HG03565 (cell line): ENCODE data around the gene TGIF2.

Experiments
- ATAC-seq: cut with Tn5 transposase; IDR thresholded peaks from one replicate; pipeline ENCODE4 v1.9.1; 2021; ENCODE audit warnings: mild to moderate bottlenecking, moderate library complexity; ENCODE audit not compliant: unreplicated experiment

TGIF2 gene

DNA sequence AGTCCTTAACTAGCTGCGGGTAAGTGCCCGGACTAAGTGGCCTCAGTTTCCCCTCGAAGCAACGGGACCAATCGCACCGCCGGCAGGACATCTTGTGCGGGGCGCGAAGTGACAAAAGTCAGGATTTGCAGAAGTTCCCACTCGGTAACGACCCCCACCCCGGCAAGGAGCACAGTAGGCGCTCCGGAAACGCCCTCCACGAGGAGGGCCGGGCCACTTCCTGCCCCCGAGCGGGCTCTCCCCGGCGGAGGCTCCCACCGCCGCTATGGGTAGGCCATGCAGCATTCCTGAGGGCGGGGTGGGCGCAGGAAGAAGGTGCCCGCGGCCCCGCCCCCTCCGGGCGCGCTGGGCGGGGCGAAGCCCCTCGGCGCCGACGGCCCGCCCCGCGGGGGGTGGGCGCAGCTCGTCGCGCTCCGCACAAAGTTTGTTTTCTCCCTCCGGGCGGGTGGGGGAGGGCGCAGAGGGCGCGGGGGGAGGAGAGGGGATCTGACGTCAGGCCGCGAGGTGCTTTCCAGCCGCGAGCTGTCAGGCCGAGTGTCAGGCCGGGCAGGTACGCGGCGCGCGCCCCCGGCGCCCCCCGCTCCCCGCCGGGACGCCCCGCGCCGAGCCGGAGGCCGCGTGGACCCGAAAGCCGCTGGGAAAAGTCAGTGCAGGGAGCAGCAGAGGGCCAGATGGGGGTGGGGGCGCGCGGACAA is at the start of gene TGIF2:
TGIF2 (plus strand) TSS at position 495 of the 695 bp plus-strand sequence. CDS start 5,178 bp downstream, outside the sequence.
- peak; percentile 57 for ATAC-seq

DNA sequence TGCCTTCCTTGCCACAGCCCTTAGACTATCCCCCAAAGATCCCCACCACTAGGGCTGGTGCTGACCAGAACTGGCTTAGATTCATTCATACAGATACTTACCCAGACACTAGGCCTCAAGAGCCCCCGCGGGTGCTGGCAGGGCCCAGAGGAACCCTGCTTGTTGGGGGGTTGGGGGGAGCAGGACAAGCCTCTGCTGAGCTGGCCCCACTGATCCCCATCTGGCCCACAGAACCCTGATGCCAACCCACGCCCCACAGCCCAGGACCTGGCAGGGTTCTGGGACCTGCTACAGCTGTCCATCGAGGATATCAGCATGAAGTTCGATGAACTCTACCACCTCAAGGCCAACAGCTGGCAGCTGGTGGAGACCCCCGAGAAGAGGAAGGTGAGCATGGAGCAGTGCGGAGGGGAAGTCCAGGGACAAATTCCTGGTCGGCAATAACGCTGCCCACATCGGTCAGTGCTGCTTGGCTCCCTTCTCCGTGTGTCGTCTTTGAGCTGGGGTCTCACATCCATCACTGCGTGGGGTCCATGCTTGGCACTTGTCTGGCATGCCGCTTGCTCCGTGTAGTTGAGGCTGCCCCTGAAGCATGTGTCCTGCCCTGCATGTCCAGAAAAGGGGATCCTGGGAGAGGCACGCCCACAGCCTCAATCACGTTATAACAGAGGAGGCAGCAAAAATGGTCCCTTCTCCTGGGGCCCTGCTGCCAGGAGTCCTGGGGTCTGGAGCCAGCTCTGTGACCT is 47.6 kb upstream of the TGIF2 start:
- ATAC-seq = no peak

DNA sequence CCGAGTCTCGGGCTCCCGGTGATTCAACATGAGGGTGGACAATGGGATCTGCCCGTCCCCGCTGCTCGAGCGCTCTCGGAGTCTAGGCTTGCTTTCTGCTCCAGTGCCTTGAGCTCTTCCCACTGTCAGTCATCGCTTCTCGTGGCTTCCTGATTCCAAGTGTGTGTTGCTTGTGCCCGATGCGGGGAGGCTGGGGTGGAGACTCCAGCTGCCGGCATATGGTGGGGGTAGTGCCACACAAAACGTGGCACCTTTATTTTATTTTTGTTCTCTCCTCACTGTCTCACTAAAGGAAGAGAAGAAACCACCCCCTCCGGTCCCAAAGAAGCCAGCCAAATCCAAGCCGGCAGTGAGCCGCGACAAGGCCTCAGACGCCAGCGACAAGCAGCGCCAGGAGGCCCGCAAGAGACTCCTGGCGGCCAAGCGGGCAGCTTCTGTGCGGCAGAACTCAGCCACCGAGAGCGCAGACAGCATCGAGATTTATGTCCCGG is 46.8 kb upstream of the TGIF2 start:
- no peak for ATAC-seq

DNA sequence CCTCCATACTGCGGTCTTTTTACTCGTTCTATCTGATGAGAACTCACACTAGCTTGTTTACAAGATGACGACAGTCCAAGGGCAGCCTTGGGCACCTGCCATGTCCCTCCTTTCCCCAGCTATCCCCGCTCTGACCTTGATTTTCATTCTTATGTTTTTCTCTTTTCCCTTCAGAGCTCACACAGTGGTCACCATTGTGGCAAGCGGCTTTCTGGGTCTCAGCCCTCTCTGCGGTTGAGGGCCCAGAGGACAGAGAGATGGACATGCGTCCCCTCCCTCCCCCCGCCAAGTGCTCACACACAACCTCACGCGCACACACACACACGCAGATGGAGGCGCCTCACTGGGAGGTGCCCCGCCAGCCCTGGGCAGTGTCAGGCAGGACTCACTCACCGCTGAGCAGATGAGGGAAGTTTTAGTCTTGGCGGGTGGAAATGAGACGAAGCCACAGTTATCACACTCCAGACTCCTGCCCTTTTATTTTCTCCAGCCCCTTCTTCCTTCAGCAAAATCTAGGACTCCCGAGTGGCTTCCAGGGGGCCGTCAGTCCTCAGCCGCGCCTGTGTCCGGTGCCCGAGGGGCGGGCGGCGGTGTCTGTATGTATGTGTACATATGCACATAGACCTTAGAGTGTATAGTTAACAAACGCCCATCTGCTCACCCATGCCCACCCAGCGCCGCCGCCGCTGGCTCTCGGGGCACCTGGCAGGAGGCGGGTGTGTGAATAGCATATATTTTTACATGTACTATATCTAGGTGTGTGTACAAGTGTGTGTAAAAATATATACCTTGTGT is 45.9 kb upstream of the TGIF2 start:
- ATAC-seq = no peak

DNA sequence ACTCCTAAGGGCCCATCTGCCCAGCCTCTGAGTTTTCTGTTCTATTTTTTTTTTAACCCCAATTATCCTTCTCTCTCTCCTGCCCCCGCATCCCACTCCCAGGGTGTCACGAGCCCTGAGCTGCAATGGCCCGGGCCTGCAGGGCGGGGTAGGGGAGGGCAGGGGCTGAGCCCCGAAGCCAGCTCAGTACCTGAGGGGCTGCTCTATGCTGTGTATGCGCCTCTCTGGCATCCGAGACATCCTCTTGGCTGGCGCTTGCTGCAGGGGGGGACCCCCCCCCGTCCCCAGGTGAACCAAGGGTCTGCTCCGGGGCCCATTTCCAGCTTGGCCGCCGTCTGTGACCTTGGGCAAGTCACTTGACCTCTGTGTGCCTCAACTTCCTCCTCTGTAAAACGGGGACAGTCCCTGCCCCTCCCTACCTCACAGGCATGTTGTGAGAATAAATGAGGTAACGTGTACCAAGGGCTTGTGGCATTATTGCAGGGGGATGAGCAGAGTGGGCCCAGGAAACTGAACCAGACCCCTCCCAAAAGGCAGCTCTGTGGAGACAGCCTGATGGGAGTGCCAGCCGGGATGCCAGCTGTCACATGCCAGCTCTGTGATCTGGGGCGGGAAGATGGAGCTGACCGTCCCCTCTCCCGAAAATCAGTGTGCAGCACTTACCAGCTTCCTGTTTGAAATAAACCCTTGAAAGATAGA is 45.1 kb upstream of the TGIF2 start:
- no peak for ATAC-seq

DNA sequence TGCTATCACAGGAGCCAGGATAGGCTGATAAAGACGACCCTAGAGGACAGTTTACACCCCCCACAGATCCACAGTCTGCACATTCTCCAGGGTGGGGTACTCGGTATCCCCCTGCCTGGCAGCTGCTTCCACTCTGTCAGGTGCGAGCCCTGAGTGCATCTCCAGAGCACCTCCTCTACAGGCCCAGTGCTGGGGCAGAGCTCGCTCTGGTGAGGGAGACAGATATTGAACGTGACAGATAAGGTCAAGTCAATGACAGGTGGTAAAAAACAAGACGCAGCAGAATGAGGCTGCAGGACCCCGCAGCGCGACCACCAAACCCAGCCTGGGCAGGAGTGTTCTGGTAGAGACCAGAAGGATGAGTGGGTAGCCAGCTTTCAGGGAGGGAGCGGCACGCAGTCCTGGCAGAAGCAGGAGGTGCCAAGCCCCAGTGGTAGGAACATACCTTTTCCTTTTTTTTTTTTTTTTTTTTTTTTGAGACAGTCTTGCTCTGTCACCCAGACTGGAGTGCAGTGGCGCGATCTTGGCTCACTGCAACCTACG is 44.5 kb upstream of the TGIF2 start:
- ATAC-seq = no peak

DNA sequence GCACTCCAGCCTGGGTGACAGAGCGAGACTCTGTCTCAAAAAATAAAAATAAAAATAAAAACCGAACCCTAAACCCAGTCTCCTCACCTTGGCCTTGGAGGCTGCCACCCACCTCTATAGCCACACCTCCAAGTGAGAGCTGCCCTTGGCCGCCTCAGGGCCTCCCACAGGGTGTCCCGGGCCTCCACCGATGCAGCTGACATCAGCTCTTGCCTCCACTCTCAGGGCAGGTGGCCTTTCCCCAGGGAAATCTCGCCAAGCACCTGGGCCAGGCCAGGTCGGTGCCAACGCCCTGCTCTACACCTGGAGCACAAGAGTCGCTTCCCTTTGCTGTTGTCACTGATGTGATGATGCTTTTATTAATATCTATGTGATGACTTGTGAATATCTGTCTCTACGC is 41.0 kb upstream of the TGIF2 start:
- no peak for ATAC-seq

DNA sequence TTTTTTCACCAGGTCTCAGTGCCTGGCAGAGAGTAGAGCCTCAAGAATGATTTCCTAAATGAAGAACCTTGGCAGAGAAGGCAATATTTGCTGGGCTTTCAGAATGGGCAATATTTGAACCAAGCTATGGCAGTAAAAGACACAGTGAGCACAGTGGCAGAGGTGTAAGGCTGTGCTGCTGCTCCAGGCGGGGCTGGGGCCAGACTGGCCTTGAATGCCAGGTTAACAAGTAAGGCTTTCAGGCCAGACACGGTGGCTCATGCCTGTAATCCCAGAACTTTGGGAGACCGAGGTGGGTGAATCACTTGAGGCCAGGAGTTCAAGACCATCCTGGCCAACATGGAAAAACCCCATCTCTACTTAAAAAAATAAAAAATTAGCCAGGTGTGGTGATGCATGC is 40.6 kb upstream of the TGIF2 start:
- no peak for ATAC-seq

DNA sequence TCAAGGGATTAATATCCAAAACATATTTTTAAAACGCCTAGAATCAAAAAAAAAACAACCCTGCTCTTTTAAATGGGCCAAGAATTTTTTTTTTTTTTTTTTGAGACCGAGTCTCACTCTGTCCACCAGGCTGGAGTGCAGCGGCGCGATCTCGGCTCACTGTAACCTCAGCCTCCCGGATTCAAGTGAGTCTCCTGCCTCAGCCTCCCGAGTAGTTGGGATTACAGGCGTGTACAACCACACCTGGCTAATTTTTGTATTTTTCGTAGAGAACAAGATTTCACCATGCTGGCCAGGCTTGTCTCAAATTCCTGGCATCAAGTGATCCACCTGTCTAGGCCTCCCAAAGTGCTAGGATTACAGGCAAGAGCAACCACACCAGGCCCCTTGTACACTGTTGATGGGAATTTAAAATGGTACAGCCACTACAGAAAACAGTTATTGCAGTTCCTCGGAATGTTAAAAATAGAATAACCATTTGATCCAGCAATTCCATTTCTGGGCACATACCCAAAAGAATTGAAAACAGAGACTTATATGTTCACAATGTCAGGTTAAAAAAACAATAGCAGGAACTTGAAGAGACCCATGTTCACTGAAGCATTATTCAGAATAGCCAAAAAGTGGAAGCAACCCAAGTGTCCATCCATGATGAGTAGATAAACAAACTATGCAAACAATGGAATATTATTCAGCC is 35.2 kb upstream of the TGIF2 start:
- ATAC-seq = no peak

DNA sequence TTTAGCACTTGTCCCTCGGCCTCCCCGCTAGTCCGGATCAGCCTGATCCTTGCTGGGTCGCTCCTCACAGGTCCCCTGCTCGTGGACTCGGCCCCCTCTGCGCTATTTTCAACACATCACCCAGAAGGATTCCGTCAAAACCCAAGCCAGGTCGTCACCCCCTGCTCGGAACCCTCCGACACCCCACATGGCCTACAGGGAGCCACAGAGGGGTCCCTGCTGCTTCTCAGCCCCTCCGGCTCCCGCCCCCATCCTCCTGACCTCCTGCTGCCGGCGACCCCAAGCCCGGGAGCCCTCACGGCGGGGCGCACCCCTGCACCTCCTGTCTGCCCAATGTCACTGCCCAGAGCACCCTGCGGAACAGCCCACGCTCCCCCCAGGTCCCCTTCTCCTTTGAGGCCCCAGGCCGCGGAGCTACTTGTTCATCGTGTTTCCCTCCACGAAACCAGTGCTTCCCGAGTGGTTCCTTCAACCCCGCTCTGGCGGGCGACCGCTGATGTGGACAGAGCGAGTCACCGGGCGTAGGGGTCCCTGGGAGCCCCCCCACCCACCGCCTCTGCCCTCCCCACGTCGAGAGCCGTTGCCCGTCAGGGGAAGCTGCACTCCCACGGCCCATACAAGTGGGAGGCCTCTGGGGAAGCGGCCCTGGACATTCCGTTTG is 32.7 kb upstream of the TGIF2 start:
- no peak for ATAC-seq

DNA sequence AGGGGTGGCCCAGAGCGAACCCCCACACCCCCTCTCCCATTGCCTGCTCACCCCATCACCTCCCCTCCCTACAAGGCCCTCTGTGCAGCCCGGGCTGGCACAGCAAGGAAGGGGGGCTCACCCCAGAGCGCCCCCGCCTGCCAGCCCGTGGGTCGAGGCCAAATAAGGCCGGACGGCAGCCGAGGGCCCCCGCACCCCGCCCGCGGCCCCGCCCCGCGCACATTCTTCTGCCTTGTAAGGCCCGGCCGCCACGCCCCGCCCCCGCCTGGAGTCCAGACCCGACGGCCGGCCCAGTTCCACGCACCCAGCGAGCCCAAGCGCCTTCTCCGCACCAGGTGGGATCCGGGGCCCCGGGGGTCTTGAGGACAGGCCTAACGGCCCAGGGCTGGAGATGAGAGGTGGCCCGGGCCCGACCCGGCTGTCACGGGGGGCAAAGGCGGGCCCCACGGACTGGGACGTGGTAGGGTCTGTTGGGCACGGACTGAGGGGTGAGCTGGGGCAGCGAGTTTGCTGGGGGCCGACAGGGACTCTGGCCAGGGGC is 32.1 kb upstream of the TGIF2 start, which contains the start of gene MYL9:
MYL9 (plus strand) TSS at position 293 of the 541 bp plus-strand sequence. CDS start 3,366 bp downstream, outside the sequence.
- ATAC-seq = no peak

DNA sequence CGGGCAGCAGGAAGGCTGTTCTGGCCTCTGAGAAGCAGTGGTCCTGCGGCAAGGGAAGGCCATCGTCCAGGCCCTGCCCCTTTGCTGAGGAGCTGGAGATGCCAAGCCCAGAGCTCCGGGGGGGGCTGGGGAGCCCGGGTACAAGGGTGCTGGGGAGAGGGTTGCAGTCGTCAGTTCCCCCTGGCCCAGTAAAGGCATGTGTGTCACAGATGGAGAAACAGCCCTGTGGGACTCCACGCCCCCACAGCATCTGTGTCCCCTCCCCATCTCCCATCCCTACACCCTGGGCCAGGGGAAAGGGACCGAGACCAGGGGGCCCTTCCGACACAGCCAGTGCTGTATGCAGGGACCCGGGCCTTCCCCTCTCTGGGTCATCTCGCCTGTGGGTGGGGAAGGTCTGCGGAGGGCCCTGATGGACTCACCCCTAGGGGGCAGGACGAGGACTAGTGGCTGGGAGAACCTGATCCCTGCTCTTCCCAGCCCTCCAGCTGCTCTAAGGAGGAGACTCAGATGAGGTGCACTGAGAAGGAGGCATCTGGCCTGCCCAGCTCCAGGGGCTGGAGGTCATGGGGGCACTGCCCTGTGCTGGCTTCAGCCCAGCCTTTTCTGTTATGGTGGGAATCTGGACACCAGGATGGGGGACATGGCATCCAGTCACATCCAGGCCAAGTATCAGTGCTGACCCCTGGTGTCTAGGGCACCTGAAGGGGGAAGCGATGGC is 31.5 kb upstream of the TGIF2 start:
- no peak for ATAC-seq

DNA sequence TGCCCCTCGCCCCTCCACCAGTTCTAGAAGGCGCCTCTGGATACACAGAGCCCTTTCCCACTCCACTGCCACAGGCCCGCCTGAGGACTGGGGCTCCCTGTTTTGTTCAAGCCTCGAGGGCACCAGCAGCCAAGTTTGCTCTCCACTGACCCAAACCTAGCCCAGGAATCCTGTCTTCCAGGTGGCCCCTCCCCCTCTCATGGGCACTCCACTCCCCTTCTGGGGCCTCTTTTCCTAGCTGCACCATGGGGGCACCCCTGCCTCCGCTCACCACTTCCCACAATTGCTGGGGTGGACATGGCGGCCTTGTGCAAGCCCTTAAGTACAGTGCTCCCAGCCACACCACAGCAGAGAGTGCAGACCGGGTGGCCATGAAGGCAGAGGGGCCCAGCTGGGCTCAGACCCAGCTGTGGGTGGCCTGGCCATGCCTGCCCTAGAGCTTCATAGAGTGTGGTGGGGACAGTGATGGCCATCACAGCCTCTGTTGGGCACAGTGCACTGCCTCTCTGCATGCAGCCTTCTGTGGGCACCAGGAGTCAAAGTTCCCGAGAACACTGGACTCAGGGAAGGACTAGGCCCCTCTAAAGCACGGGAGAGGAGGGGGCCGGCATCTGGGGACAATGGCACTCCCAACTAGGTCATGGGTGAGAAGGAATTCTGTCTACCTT is 30.7 kb upstream of the TGIF2 start:
- no peak for ATAC-seq

DNA sequence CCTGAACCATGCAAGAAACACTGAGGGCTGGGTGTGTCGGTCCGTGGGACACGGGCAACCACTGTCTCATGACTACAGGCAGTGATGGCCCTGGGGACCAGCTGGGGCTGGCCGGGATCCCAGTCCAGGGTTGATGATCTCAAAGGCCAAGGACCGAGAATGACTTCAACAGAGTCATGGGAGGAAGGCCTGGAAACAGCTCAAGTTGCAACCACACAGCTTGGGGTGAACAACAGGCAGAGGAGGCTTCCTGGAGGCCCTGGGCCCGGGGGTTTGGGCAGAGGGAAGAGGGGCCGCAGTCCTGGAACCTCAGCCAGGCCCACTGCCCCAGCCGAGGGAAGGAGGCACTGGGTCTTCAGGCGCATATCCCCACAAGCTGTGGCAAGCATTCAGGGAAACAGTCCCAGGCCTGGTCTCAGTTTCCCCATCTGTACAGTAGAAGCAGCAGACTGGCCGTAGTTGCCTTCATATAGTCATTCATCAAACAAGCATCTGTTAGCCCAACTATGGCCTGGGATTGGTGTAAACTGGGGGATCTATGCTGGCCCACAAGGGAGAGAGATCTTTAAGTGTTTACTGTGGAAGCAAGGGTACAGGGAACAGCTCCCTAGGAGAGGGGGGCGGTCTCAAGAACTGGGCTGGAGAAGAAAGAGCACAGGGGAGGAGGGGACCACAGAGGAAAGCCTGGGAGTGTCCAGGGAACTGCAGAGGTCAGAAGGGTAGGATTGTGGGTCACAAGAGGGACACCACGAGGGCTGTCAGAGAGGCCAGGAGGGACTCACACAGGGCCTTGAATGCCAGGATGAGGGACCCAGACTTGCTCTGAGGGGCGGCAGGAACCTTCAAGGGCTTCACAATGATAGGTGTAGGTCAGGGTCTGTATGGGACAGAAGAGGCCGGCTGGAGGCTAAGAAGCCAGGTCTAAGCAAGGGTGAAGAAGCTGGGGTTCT is 29.9 kb upstream of the TGIF2 start:
- ATAC-seq = no peak

DNA sequence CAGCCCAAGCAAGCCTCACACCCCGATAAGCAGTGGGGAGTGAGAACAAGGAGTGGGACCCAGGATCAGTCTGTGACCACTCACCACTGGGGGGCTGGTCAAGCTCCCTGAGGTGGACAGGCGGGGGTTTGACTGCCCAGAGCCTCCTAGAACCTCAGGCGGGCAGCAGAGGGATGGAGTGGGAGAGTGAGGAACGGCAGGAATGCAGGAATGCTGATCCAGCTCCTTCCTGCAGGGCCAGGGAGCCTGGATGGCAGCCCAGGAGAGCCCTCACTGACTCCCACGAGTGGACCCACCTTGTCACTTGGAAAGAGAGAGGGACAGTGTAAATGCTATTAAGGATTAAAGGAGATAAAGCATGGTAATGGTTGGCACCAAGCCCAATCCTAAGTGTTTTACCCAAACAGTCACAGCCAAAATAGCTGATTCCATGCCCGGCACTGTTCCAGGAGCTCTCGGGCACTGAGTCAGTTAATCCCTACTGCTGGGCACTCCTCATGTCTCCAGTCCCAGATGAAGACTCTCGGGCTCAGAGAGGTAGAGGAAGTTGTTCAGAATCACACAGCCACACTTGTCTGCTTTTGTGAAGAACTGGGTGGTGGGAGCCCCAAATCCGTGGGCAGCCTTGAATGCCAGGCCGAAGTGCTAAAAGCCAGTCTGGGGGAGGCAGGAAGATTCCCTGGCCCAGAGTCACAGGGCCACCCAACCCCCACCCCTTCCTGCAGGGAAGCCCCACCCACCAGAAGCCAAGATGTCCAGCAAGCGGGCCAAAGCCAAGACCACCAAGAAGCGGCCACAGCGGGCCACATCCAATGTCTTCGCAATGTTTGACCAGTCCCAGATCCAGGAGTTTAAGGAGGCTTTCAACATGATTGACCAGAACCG is 29.0 kb upstream of the TGIF2 start:
- no peak for ATAC-seq
